GM21390 (cell line): ENCODE data around the gene NDUFA13.

Experiments
- ATAC-seq: cut with Tn5 transposase; IDR thresholded peaks from one replicate; pipeline ENCODE4 v1.9.1; 2021; ENCODE audit not compliant: unreplicated experiment

The NDUFA13 gene

GRCh38 chr19:19506592-19506991 lies 9.4 kb upstream of the NDUFA13 start:
- no peak for ATAC-seq

GRCh38 chr19:19507354-19507753 lies 8.7 kb upstream of the NDUFA13 start:
- ATAC-seq = no peak

GRCh38 chr19:19508217-19508616 lies 7.8 kb upstream of the NDUFA13 start:
- ATAC-seq = no peak

GRCh38 chr19:19510432-19510831 lies 5.6 kb upstream of the NDUFA13 start:
- no peak for ATAC-seq

GRCh38 chr19:19513682-19514081 lies 2.3 kb upstream of the NDUFA13 start:
- no peak for ATAC-seq

GRCh38 chr19:19514215-19514657 lies 1.8 kb upstream of the NDUFA13 start:
- no peak for ATAC-seq

- ATAC-seq = no peak
These were observed 964 bp upstream of the NDUFA13 start, which contains the start of gene TSSK6 for GRCh38 chr19:19514881-19515641. Gene TSSK6 (minus strand): TSS chr19:19515548. CDS start chr19:19515427, 121 bp downstream.

GRCh38 chr19:19517235-19517619 lies 1.2 kb downstream of the NDUFA13 start:
- no peak for ATAC-seq

GRCh38 chr19:19520989-19521388 lies 5.0 kb downstream of the NDUFA13 start:
- ATAC-seq = no peak

GRCh38 chr19:19523177-19523576 lies 7.2 kb downstream of the NDUFA13 start:
- no peak for ATAC-seq

GRCh38 chr19:19524053-19524452 lies 8.0 kb downstream of the NDUFA13 start:
- no peak for ATAC-seq

- no peak for ATAC-seq
These were observed 9.8 kb downstream of the NDUFA13 start for GRCh38 chr19:19525611-19526380.

- no peak for ATAC-seq
These were observed 10.8 kb downstream of the NDUFA13 start for GRCh38 chr19:19526581-19527370.

GRCh38 chr19:19527371-19527656 lies 11.3 kb downstream of the NDUFA13 start:
- ATAC-seq = no peak

- ATAC-seq = no peak
These were observed 11.9 kb downstream of the NDUFA13 start for GRCh38 chr19:19527674-19528625.

GRCh38 chr19:19528721-19529490 lies 12.9 kb downstream of the NDUFA13 start, which contains the start of gene YJEFN3:
Gene YJEFN3 (plus strand): TSS chr19:19528911. CDS start chr19:19528933, 22 bp downstream.
- ATAC-seq = no peak

- ATAC-seq = no peak
These were observed 13.9 kb downstream of the NDUFA13 start for GRCh38 chr19:19529783-19530422.

GRCh38 chr19:19530423-19530804 lies 14.4 kb downstream of the NDUFA13 start:
- no peak for ATAC-seq

GRCh38 chr19:19530889-19531288 lies 14.9 kb downstream of the NDUFA13 start:
- ATAC-seq = no peak
